Neural cell (in vitro differentiated cells): ENCODE measurements around the gene ATP5F1C.

ENCODE experiments used
- CTCF ChIP-seq: fragments of 450-650 bp; IDR thresholded peaks from 2 replicates; pipeline ENCODE4 v1.5.1; 2014; ENCODE audit warnings: antibody characterized with exemption, mild to moderate bottlenecking, moderate library complexity; ENCODE audit not compliant: poor library complexity, severe bottlenecking
- EP300 ChIP-seq: fragments of 450-650 bp; conservative IDR thresholded peaks from 2 replicates; pipeline ENCODE4 v1.6.1; 2014; ENCODE audit warnings: antibody characterized with exemption, mild to moderate bottlenecking, moderate library complexity; ENCODE audit not compliant: poor library complexity, severe bottlenecking
- POLR2AphosphoS5 ChIP-seq: IDR thresholded peaks from 2 replicates; pipeline ENCODE4 v1.6.1; 2012

DNA sequence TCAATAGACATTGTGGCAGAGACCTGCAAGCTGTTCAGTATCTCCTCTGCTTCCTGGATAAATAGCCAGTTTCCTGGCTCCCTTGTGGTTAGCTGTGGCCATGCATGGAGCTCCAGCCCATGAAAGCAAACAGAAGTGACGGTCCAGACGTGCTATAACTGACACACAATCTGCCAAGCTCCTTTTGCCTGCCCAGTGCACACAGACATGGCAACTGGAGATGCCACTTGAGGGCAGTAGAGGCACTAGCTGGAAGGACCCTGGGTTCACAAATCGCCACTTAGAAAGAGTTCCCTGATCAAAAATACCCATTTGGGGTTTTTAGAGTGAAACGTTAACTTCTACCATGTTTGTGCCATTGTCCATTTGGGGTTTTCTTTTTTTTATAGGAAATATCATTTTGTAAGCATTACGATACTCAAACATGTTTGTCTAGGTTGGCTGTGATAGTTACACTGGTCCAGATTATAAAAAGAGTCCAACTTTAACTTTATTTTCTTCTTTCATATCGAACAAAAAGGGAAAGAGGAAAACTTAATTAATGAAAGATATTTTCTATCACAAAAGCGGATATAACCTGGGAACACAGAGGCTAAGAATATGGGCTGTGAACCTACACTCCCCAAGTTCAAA lies 31.5 kb upstream of the ATP5F1C start:
- TF ChIP-seq CTCF (no peak), EP300 (no peak), POLR2AphosphoS5 (no peak)
